Activated CD4-positive, alpha-beta T cell treated with anti-CD3 and anti-CD28 coated beads, Interleukin-2, amount 10 ng/mL, durations not matched to agents 7 days and 5 days (primary cell): ENCODE data around the gene LMF1. TPM values are rescaled to one million over a fixed set of nuclear protein-coding genes. Genes with fewer than 3 reads are reported as not detected.

ENCODE experiments used
- CTCF ChIA-PET: fragments of 350-600 bp; sonication (Branson Sonifier 250); formaldehyde crosslinking; loops from one replicate; lab custom pipeline; 2021; ENCODE audit warnings: antibody characterized with exemption; lab: Charles Lee
- POLR2A ChIA-PET: fragments of 350-600 bp; sonication (Branson Sonifier 250); formaldehyde crosslinking; loops from one replicate; lab custom pipeline; 2021; ENCODE audit warnings: antibody characterized with exemption; lab: Charles Lee
- DNase-seq: peaks from one replicate; pipeline ENCODE4 v3.0.0-alpha.2; 2020
- H3K27ac Mint-ChIP-seq: one replicate; pipeline ENCODE4 v1.8.0; 2021; ENCODE audit warnings: mild to moderate bottlenecking, moderate library complexity, mixed read lengths
- H3K27me3 Mint-ChIP-seq: one replicate; pipeline ENCODE4 v1.8.0; 2021; ENCODE audit warnings: mixed read lengths
- H3K36me3 Mint-ChIP-seq: one replicate; pipeline ENCODE4 v1.8.0; 2021; ENCODE audit warnings: low read depth, mixed read lengths
- H3K4me1 Mint-ChIP-seq: one replicate; pipeline ENCODE4 v1.8.0; 2021; ENCODE audit warnings: mixed read lengths
- H3K4me3 Mint-ChIP-seq: one replicate; pipeline ENCODE4 v1.8.0; 2021; ENCODE audit warnings: mild to moderate bottlenecking, moderate library complexity, mixed read lengths
- H3K9me3 Mint-ChIP-seq: one replicate; pipeline ENCODE4 v1.8.0; 2021; ENCODE audit warnings: mixed read lengths
- total RNA-seq, 2 experiments: library from RNA; stranded (reverse); gene quantifications; one replicate each; pipeline ENCODE4 v1.2.3, GENCODE V29; 2021

The LMF1 gene
- total RNA-seq, 2 experiments from 2014 or later = 20.5 to 23.0 TPM

DNA sequence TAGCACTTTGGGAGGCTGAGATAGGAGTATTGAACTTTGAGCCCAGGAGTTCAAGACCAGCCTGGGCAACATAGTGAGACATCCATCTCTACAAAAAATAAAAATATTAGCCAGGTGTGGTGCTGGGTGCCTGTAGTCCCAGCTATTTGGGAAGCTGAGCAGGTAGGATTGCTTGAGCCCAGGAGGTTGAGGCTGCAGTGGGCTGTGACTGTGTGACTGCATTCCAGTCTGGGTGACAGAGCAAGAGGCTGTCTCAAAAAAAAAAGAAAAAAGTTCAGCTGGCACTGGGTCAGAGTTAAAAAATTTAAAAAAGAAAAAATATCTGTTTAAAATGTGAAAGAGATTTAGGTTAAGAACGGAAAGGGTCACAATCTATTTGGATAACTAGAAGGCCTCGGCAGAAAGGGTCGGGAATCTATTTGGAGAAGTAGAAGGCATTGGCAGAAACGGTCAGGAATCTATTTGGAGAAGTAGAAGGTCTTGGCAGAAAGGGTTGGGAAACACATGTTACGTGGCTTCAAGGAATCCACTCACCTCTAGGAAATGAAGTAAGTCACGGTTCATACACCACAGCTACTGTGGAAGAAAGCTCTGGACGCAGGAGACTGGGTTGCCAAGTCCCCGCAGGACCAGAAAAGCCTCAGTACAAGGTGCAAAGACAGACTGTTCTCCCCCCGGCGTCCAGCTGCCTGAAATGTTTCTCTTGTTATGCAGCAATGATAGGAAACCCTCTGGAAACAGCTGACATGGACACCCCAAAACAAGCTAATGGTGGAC is 25.3 kb downstream of the LMF1 start:
- peaks cover 17% of the 10 kb centered on the region for H3K36me3 Mint-ChIP-seq
- no peak for DNase-seq
- POLR2A ChIA-PET = no interaction called here

DNA sequence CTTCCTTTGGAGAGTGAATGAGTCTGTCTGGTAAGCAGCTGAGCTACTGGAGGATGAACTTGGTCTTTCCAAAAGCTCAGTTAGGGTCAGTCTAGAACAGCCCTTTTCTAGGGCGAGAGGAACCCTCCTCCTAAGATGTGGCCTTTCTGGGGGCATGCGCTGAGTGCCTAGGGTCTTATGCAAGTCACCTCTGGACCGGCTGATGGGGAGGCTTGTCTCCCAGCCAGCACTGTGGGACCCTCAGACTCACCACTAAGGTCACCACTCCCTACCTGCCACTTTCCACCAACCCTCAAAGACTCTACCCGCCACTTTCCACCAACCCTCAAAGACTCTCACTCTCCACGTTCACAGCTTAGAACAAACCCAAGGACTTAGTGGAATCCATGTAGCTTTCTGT is 26.8 kb downstream of the LMF1 start:
- Mint-ChIP-seq H3K4me1 (no peaks in the 10 kb centered on the region), H3K27me3 (no peaks in the 10 kb centered on the region), H3K9me3 (peaks cover 19% of the 10 kb centered on the region), H3K4me3 (no peak overlapping the region), H3K27ac (no peak overlapping the region), H3K36me3 (peaks cover 17% of the 10 kb centered on the region)
- DNase-seq = no peak
- ChIA-PET POLR2A (no interaction called here), CTCF (no interaction called here)

More for the DNA sequence above, 25.3 kb downstream of the LMF1 start:
- Mint-ChIP-seq H3K27me3 (no peaks in the 10 kb centered on the region), H3K27ac (no peak overlapping the region), H3K9me3 (peaks cover 19% of the 10 kb centered on the region), H3K4me3 (no peak overlapping the region), H3K4me1 (no peaks in the 10 kb centered on the region)
- CTCF ChIA-PET = no interaction called here

DNA sequence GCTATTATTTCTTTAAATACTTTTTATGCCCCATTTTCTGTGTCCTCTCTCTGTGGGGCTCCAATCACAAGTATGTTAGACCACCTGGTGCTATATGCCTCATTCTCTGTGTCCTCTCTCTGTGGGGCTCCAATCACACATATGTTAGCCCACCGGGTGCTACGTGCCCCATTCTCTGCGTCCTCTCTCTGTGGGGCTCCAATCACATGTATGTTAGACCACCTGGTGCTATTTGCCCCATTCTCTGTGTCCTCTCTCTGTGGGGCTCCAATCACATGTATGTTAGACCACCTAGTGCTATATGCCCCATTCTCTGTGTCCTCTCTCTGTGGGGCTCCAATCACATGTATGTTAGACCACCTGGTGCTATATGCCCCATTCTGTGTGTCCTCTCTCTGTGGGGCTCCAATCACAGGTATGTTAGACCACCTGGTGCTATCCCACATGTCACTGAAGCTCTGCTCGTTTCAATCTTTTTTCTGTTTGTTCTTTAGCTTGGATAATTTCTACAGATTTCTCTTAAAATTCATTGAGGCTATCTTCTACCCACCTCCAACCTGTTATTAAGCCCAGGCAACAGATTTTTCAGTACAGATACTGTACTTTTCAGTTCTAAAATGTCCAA is 28.2 kb downstream of the LMF1 start:
- CTCF ChIA-PET = no interaction called here
- Mint-ChIP-seq H3K36me3 (peaks cover 17% of the 10 kb centered on the region), H3K9me3 (peaks cover 19% of the 10 kb centered on the region), H3K27ac (no peak overlapping the region), H3K4me3 (no peak overlapping the region), H3K27me3 (no peaks in the 10 kb centered on the region), H3K4me1 (no peaks in the 10 kb centered on the region)
- POLR2A ChIA-PET = no interaction called here
- DNase-seq = no peak

DNA sequence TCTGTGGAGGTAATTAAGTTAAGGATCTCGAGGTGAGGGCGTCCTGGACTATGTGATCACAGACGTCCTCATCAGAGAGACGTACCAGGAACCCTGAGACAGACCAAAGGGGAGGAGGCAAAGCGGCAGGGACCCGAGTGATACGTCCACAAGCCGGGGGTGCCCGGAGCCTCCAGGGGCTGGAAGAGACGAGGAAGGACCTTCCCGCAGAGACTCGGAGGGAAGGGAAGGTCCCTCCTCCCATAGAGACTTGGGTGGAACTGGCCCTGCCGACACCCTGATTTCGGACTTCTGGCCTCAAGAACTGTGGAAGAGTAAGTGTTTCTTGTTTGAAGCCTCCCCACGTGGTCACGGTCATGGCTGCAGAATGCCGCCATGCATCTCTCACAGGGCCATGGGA is 30.8 kb downstream of the LMF1 start:
- ChIA-PET POLR2A (no interaction called here), CTCF (no interaction called here)
- no peak for DNase-seq
- no peak overlapping the region for H3K27ac Mint-ChIP-seq
- no peak overlapping the region for H3K4me3 Mint-ChIP-seq
- no peaks in the 10 kb centered on the region for H3K4me1 Mint-ChIP-seq
- peaks cover 15% of the 10 kb centered on the region for H3K36me3 Mint-ChIP-seq
- no peaks in the 10 kb centered on the region for H3K27me3 Mint-ChIP-seq
- peaks cover 19% of the 10 kb centered on the region for H3K9me3 Mint-ChIP-seq

DNA sequence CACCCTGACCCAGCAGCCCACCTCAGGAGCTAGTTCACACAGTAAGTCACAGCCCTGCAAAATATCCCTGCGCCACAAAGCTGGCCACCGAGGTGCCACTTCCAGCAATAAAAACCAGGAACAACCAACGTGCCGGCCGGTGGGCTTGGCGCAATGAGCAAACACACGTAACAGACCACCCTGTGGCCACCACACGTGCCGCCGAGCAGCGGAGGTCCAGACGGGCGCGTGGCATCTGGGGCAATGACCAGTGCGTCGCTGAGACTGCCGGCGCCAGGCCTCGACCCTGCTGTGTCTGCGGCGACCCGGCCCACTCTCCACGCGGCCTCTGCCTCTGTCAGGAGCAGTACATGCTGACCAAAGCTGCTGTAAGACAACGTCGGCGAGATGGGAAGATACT is 31.5 kb downstream of the LMF1 start:
- no peak for DNase-seq
- no peak overlapping the region for H3K4me3 Mint-ChIP-seq
- H3K9me3 Mint-ChIP-seq = peaks cover 16% of the 10 kb centered on the region
- peaks cover 14% of the 10 kb centered on the region for H3K36me3 Mint-ChIP-seq
- H3K4me1 Mint-ChIP-seq = no peaks in the 10 kb centered on the region
- CTCF ChIA-PET = no interaction called here
- no peaks in the 10 kb centered on the region for H3K27me3 Mint-ChIP-seq
- H3K27ac Mint-ChIP-seq = no peak overlapping the region
- POLR2A ChIA-PET = no interaction called here

DNA sequence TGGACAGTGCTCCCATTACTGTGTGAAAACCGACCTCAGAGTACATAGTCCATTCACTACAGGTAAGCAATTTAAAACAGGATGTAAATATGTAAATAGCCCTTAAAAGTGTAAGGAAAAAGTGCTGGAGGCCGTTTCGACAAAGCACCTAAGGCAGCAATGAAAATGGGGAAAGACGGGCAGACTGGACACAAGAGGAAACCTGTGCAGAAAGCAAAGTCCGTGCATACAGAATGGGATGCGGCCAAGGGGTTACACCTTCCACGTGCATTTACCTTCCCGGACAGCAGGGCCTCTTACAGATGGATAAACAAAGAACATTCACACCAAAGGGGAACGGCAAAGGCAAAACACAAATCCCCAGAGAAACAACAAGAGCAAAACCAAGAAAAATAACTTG is 32.0 kb downstream of the LMF1 start:
- CTCF ChIA-PET = no interaction called here
- H3K27me3 Mint-ChIP-seq = no peaks in the 10 kb centered on the region
- no peak overlapping the region for H3K27ac Mint-ChIP-seq
- peaks cover 9% of the 10 kb centered on the region for H3K36me3 Mint-ChIP-seq
- no peaks in the 10 kb centered on the region for H3K4me1 Mint-ChIP-seq
- H3K4me3 Mint-ChIP-seq = no peak overlapping the region
- no peak for DNase-seq
- peaks cover 13% of the 10 kb centered on the region for H3K9me3 Mint-ChIP-seq
- POLR2A ChIA-PET = no interaction called here

DNA sequence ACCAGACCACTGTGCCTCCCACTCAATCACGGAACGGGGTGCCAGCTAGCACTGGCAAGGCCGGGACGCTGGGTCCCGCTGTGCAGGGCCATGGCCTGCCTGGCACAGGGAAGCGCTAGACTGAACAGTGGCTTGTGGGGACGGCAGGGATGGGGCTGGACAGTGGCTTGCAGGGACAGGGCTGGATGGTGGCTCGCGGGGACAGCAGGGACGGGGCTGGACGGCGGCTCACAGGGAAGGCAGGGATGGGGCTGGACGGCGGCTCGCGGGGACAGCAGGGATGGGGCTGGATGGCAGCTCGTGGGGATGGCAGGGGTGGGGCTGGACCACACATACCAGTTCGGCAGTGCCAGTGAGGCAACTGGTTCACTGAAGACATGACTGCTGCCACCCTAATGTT is 32.6 kb downstream of the LMF1 start:
- Mint-ChIP-seq H3K27ac (no peak overlapping the region), H3K9me3 (peaks cover 11% of the 10 kb centered on the region), H3K36me3 (peaks cover 7% of the 10 kb centered on the region), H3K4me1 (no peaks in the 10 kb centered on the region), H3K27me3 (no peaks in the 10 kb centered on the region), H3K4me3 (no peak overlapping the region)
- DNase-seq = no peak
- POLR2A ChIA-PET = no interaction called here
- CTCF ChIA-PET = no interaction called here

DNA sequence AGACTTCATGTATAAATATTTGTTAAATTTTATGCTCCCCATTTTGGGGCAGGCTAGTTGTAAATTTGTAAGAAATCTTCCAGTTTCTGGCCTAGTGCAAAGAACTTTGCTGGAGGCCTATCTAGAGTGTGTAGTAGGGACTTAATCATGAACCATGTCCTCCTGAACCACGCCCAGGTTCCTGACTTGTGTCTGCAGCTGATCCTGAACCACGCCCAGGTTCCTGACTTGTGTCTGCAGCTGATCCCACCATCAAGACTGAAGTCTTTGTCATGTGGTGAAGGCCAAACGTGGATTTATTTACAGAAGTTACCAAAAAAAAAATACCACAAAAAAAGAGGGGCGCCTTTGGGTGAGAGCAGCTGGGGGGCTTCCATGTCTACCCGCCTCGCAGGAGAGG is 33.1 kb downstream of the LMF1 start:
- POLR2A ChIA-PET = no interaction called here
- H3K36me3 Mint-ChIP-seq = peaks cover 7% of the 10 kb centered on the region
- no peak for DNase-seq
- H3K27me3 Mint-ChIP-seq = no peaks in the 10 kb centered on the region
- CTCF ChIA-PET = no interaction called here
- H3K9me3 Mint-ChIP-seq = peaks cover 10% of the 10 kb centered on the region
- no peak overlapping the region for H3K4me3 Mint-ChIP-seq
- H3K4me1 Mint-ChIP-seq = no peaks in the 10 kb centered on the region
- H3K27ac Mint-ChIP-seq = no peak overlapping the region

DNA sequence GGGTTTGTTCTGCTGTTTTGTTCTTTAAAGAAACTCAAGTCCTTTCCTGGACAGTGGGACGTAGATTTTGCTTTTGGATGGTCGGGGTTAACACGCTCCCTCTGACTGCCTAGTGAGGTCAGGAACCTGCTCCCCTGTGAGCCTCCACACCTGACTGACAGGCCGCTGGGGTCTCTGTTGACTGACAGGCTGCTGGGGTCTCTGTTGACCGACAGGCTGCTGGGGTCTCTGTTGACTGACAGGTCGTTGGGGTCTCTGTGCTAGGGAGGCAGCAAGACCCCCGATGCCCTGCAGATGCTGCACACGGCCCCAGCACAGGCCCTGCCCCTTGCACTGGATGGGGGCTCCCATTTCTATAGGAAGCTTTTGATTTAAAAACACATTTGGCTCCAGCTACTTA is 33.5 kb downstream of the LMF1 start:
- H3K4me1 Mint-ChIP-seq = no peaks in the 10 kb centered on the region
- no peak overlapping the region for H3K27ac Mint-ChIP-seq

DNA sequence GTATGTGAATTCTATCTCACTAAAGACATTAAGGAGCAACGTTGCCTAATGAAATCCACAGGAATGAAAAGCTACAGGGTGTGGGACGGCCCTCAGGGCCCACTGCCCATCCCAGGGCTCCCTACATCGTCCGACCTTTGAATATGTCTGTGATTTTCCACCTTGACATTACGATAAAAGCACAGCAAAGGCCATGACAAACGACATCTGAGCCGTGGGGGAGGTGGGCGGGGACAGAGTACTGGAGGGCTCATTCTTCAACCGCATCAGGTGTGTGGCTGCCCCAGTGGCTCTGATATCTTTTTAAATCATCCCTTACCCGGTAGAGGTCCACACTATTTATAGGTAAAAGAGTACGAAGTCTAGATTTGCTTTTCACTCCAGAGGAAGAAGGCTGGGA is 35.1 kb downstream of the LMF1 start:
- Mint-ChIP-seq H3K4me3 (no peak overlapping the region), H3K9me3 (peaks cover under 1% of the 10 kb centered on the region), H3K27me3 (no peaks in the 10 kb centered on the region), H3K36me3 (peaks cover under 1% of the 10 kb centered on the region), H3K27ac (no peak overlapping the region), H3K4me1 (no peaks in the 10 kb centered on the region)
- ChIA-PET CTCF (no interaction called here), POLR2A (no interaction called here)
- no peak for DNase-seq

More for the DNA sequence above, 33.5 kb downstream of the LMF1 start:
- H3K36me3 Mint-ChIP-seq = peaks cover 7% of the 10 kb centered on the region
- no peak for DNase-seq
- H3K27me3 Mint-ChIP-seq = no peaks in the 10 kb centered on the region
- H3K4me3 Mint-ChIP-seq = no peak overlapping the region
- POLR2A ChIA-PET = no interaction called here
- CTCF ChIA-PET = no interaction called here
- peaks cover 9% of the 10 kb centered on the region for H3K9me3 Mint-ChIP-seq

DNA sequence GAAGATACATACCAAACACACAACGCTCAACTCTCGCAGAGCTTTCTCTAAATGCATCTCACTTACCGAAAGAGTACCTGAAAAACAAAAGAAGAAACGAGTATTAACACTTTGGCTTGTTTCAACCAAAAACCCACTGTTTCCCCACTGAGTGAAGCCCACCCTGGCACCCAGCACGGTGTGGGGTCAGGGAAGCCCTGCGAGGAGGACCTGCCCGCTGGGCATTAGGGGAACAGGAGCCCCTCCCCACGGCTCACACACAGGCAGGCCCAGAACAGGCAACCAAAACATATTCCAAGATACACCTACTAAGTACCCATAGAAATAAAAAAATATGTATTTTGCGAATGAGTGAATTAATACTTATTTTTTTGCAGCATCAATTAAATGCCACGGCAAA is 36.6 kb downstream of the LMF1 start:
- Mint-ChIP-seq H3K9me3 (no peaks in the 10 kb centered on the region), H3K27ac (no peak overlapping the region), H3K36me3 (no peaks in the 10 kb centered on the region), H3K27me3 (no peaks in the 10 kb centered on the region), H3K4me1 (no peaks in the 10 kb centered on the region), H3K4me3 (no peak overlapping the region)
- DNase-seq = no peak
- ChIA-PET CTCF (no interaction called here), POLR2A (no interaction called here)

DNA sequence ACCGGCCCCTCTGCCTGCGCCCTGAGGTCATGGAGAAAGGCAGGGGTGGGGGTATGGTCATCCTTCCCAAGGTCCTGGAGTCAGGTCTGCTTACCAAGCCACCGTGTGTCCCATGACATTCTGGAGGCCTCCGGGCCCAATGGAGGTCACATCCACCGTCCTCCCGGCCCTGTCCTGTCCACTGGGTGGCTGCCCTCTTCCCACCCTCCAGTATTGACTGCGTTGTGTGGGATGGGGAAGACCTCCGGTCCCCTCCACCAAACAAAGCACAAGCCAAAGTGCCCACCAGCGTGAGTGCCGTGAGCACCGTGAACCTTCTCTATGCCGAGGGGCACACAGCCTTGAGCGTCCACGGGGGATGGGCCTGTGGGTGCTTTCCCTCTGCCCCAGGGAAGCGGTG is 37.2 kb downstream of the LMF1 start:
- DNase-seq = no peak
- no peaks in the 10 kb centered on the region for H3K36me3 Mint-ChIP-seq
- POLR2A ChIA-PET = no interaction called here
- no peak overlapping the region for H3K27ac Mint-ChIP-seq
- H3K4me1 Mint-ChIP-seq = no peaks in the 10 kb centered on the region
- CTCF ChIA-PET = no interaction called here
- no peaks in the 10 kb centered on the region for H3K9me3 Mint-ChIP-seq
- no peak overlapping the region for H3K4me3 Mint-ChIP-seq
- no peaks in the 10 kb centered on the region for H3K27me3 Mint-ChIP-seq

DNA sequence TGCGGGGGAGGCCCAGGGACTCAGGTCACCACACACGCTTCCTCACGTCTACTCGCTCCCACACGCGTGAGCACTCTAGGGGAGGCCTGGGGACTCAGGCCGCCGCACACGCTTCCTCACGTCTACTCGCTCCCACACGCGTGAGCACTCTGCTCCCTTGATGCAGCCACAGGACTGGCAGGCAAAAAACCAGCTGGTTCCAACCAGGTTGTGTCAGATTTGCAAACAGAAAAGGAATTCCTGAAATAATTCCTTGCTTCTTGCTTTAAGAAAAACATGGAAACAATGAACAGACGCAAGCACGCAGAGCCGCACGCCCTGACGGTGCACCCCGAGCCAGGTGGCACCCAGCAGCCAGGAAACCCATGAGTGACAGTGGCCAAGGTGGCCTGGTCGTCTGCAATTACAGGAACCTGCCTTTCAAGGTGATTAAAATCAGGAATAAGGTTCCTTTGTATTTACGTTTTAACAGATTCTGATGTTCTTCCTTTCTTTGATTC is 37.9 kb downstream of the LMF1 start:
- Mint-ChIP-seq H3K4me1 (no peaks in the 10 kb centered on the region), H3K36me3 (no peaks in the 10 kb centered on the region), H3K27ac (no peak overlapping the region), H3K4me3 (no peak overlapping the region), H3K27me3 (no peaks in the 10 kb centered on the region), H3K9me3 (no peaks in the 10 kb centered on the region)
- POLR2A ChIA-PET = no interaction called here
- CTCF ChIA-PET = no interaction called here
- no peak for DNase-seq
